ENCODE results near the gene B3GALT6.

Gene B3GALT6

DNA sequence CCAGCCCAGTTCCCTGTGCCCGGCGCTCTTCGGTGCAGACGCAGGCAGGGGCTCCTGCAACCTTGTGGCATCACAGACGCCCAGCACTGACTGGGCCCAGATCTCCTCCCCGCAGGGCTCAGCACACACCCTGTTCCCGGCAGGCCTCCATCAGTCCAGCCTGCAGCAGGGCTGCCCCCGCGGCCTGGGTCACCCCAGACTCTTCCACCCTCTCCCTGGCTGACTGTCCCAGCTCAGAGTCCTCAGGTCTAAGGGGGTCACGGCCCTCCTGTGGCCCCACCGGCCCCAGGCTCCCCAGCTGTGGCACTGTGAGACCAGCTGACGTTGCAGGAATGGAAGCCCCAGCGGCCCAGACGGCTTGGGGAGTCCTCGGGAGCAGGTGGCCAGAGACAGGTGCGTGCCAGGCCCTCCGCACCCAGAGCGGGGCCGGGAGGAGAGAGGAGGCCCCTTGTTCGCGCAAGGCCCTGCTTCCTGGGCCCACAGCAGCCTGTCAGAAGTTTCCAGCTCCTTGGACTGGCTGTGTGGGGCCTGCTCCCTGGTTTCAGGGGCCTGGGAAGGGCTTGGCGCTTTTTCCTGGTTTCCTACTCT, 4.2 kb downstream of the B3GALT6 start:
- TF ChIP-seq, protein P1, sequence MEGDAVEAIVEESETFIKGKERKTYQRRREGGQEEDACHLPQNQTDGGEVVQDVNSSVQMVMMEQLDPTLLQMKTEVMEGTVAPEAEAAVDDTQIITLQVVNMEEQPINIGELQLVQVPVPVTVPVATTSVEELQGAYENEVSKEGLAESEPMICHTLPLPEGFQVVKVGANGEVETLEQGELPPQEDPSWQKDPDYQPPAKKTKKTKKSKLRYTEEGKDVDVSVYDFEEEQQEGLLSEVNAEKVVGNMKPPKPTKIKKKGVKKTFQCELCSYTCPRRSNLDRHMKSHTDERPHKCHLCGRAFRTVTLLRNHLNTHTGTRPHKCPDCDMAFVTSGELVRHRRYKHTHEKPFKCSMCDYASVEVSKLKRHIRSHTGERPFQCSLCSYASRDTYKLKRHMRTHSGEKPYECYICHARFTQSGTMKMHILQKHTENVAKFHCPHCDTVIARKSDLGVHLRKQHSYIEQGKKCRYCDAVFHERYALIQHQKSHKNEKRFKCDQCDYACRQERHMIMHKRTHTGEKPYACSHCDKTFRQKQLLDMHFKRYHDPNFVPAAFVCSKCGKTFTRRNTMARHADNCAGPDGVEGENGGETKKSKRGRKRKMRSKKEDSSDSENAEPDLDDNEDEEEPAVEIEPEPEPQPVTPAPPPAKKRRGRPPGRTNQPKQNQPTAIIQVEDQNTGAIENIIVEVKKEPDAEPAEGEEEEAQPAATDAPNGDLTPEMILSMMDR (IDR thresholded peaks at IDR 0.05; ENCODE audit: insufficient read depth, missing control alignments) = no peak
- DNase-seq (ENCODE audit: insufficient read length, low spot score) = no peak
- FAIRE-seq = no peak

DNA sequence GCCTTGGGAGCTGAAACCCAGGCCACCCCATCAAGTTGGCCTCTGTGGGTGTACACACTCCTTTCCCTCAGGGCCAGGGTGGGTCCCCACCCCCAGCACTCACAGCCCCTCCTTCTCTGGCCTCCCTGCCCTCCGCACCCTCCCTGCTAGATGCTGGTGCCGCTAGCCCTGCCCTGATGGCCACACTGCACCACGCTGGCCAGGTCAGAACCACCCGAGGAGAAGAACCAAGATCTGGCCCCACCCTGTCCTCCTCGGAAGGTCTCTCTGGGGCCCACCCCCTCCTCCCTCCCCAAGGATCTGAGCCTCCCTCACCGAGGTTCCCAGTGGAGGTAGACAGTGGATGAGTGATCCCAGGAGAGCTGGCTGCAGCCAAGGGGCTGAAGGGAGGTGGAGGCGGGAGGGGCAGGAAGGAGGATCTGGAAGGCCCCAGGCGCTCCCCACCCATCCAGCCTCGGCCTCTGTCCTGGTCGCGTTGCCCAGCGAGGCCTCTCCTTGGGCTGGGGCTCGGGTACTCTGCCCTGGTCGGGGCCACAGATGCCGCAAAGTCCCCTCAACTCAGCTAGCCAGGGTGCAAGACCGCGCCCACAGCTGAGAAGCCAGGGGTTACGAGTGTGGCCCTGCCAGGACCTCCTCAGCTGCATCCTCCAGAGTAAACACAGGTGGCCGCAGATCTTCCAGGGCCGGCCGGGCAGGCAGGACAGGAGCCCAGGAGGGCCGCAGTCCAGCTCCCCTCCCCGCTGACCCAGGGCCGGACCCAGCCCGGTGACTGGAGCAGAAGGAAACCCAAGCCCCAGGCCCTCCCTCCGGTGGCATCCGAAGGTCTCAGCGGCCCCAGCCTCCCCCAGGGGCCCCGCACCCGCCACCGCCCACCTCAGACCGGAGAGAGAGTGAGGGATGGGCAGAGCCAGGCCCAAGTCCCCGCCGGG, 5.2 kb downstream of the B3GALT6 start:
- TF ChIP-seq, protein P1 (IDR thresholded peaks at IDR 0.05; ENCODE audit: insufficient read depth, missing control alignments) = no peak
- FAIRE-seq (no peak), DNase-seq (ENCODE audit: insufficient read length, low spot score) (no peak)

DNA sequence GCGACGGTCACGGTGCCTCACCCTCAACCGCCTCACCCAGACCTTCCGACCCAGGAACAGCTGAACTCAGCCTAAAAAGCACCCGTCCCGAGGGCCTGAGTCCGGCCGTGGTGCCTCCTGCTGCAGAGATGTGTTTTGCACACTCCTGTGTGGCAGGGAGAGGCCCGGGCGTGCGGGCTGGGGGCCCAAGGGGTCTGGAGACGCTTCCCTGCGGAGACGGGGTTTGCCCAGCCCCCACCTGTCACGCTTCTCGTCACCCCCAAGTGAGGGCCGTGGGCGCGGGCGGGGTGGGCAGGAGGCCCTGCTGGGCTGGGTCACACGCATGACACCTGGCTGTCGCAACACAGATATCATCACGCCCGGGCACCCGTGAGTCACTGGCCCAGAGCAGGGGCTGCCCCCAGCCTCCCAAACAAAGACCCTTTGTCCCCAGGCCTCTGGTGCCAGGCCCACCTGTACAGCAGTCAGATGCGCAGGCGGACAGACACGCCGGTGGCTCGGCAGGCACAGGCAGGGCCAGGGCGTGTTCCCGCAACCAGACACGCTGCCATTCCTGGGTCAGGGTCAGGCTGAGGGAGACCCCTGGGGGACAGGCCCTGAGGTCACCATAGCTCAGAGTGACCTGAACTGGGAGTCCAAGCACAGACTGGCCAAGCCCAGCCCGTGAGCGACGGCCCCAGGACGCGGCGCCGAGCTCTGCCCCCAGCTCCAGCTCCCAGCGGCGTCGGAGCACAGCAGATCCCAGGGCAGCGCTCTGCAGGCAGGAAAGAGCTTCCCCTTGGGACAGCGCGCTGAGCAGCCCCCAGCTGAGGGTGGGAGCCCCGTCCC, 6.1 kb downstream of the B3GALT6 start:
- FAIRE-seq (no peak), DNase-seq (ENCODE audit: insufficient read length, low spot score) (no peak)
- TF ChIP-seq, protein P1 (IDR thresholded peaks at IDR 0.05; ENCODE audit: insufficient read depth, missing control alignments) = no peak

DNA sequence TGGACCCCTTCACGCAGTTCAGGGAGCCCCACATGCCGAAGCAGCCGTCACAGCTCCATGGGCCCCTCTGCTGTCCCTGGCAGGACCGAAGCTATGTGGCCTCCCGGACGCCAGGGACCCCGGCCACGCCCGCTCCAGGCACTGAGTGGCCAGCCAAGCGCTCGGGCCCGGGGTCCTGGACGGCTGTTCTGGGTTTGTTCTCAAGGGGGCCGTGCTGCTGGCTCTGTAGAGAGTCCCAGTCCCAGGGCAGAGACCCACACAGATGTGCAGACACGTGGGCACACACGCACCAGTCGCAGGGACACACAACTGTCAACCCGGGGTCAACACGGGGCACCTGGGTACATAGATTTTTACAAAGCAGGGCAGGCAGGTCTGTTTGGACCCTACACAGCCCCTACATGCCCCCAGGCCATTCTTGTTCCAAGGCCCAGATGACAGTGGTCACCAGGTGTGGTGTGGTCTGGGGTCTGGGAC, 6.7 kb downstream of the B3GALT6 start:
- FAIRE-seq = no peak
- no peak for DNase-seq (ENCODE audit: insufficient read length, low spot score)

DNA sequence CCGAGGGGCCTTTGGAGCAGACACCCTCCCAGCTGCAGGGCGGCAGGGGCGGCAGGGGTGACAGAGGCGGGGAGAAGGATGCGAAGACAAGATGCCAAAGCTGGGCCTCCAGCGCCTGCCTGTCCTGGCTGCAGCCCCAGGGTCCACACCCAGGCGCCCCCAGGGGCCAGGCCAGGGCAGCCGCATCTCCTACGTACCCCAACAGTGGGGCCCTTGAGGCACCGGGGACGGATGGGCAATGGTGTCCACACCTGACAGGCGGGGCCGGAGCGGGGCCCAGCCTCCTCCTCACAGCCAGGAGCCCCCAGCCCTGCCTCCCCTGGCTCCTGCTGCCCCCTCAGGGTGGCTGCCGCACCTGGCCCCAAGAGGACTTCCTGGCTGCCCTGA, 7.2 kb downstream of the B3GALT6 start:
- no peak for DNase-seq (ENCODE audit: insufficient read length, low spot score)
- TF ChIP-seq, protein P1 (IDR thresholded peaks at IDR 0.05; ENCODE audit: insufficient read depth, missing control alignments) = no peak
- FAIRE-seq = no peak

More for the DNA sequence above, 6.7 kb downstream of the B3GALT6 start:
- TF ChIP-seq, protein P1 (IDR thresholded peaks at IDR 0.05; ENCODE audit: insufficient read depth, missing control alignments) = no peak

DNA sequence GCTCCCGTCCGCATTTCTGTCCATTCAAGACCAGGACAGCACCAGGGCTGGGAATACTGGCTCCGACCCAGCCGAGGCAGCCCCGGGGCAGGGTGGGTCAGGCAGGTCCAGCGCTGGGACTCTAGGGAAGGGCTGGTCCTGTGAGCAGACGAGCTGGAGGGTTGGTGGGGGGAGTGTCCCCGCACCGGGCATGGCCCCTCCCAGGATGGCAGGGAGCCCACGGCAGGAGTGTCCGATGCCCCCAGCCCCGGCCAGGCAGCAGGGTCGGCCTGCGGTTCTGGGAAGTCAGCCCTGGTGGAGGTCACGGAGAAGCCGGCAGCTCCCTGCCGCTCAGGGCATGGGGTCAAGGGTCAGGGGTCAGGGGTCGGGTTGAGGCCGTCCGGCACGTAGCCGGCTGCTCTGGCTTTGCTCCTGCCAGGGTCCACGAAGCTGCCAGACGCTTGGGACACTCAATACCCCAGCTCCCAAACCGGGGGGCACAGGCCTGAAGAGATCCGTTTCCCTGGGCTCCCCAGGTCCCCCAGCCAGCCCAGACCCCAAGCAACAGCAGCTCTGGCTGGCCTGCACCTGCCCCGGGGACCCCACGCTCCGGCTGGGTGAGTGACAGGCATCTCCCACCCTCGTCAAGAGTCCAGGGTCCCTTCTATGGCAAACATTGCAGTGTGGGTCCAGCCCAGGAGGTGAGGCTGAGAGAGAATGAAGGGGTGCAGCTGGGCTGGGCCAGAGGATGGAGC, 7.7 kb downstream of the B3GALT6 start:
- no peak for FAIRE-seq
- TF ChIP-seq, protein P1 (IDR thresholded peaks at IDR 0.05; ENCODE audit: insufficient read depth, missing control alignments) = no peak

More for the DNA sequence above, 7.7 kb downstream of the B3GALT6 start:
- DNase-seq (ENCODE audit: insufficient read length, low spot score) = no peak

Data from D721Med (cell line).